ENCODE data around the gene NTRK1.

The NTRK1 gene

DNA sequence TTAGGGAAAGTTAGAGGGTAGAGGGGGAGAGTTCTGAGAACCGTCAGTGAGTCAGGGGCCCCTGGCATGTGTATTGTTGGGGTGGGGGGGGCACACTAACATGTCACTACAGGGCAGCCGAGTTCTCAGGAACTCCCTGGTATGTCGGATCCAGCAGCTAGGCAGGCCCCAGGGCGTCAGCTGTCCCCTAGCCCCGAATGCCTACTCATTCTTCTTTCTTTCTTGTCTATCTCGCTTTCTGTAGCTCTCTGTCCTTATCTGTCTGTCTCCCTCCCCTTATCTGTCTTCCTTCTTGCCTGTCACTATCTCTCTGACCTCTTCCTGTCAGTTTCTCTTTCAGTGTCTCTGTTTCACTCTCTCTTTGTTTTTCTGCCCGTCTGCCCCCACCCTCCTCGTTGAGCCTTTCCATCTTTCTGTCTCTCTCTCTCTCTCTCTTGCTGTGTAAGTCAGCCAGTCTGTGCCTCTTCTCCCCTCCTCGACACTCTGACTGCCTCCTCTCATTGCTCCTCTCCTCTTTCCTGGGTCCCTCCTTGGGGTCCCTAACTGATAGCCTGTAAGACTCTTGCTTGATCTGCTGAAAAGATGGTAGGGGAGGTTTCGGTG, 2.4 kb downstream of the NTRK1 start:
- Histone ChIP-seq H3F3A (ENCODE audit: insufficient read depth, low read length) (no peaks in the 10 kb centered on the region), H3K9me2 (ENCODE audit: low read depth, low read length) (no peaks in the 10 kb centered on the region), H3K36me3 (ENCODE audit: insufficient read depth, low read length) (no peaks in the 10 kb centered on the region), H3K4me3 (ENCODE audit: low read depth, low read length, poor library complexity, severe bottlenecking) (no peak overlapping the region), H3K4me1 (ENCODE audit: insufficient read depth, low read length, severe bottlenecking) (peaks cover 5% of the 10 kb centered on the region), H3K4me2 (ENCODE audit: low read length) (no peak overlapping the region), H3K27ac (ENCODE audit: low read depth, low read length, poor library complexity, severe bottlenecking) (no peak overlapping the region), H4K20me1 (ENCODE audit: insufficient read depth, low read length) (no peaks in the 10 kb centered on the region), H3K27me3 (ENCODE audit: insufficient read depth, low read length) (0 out of 2 replicates have a peak, but pooled peaks cover 10% of the 10 kb centered on the region), H3K79me2 (ENCODE audit: insufficient read depth, low read length) (no peaks in the 10 kb centered on the region), H3K9me3 (ENCODE audit: low read length) (no peaks in the 10 kb centered on the region), H2AFZ (ENCODE audit: low read length) (no peak overlapping the region), H3K9ac (ENCODE audit: low read length) (no peak overlapping the region)
- TF ChIP-seq, protein P1, sequence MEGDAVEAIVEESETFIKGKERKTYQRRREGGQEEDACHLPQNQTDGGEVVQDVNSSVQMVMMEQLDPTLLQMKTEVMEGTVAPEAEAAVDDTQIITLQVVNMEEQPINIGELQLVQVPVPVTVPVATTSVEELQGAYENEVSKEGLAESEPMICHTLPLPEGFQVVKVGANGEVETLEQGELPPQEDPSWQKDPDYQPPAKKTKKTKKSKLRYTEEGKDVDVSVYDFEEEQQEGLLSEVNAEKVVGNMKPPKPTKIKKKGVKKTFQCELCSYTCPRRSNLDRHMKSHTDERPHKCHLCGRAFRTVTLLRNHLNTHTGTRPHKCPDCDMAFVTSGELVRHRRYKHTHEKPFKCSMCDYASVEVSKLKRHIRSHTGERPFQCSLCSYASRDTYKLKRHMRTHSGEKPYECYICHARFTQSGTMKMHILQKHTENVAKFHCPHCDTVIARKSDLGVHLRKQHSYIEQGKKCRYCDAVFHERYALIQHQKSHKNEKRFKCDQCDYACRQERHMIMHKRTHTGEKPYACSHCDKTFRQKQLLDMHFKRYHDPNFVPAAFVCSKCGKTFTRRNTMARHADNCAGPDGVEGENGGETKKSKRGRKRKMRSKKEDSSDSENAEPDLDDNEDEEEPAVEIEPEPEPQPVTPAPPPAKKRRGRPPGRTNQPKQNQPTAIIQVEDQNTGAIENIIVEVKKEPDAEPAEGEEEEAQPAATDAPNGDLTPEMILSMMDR (IDR thresholded peaks at IDR 0.05; ENCODE audit: low read length) = no peak
- TF ChIP-seq EZH2 (IDR thresholded peaks at IDR 0.05; ENCODE audit: borderline replicate concordance, low read length) = no peak

DNA sequence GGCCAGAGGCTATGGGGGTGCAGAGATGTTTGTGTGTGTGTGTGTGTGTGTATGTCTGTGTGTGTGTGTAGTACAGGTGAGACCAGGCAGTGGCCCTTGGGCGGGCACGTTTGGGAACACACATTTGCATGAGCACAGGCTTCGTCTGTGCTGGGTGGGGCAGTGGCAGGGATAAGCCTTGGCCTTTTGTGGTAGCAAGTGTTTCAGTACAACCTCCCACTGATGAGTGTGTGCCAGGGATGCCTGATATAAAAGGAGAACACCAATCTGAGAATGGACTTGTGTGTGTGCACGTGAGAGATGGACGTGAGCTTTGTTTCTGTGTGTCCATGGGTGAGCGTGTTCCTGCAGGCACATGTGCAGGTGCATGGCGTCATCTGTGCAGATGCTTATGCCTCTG, 3.0 kb downstream of the NTRK1 start:
- 0 out of 2 replicates have a peak, but pooled peaks cover 10% of the 10 kb centered on the region for H3K27me3 ChIP-seq (ENCODE audit: insufficient read depth, low read length)
- no peaks in the 10 kb centered on the region for H3K9me3 ChIP-seq (ENCODE audit: low read length)
- no peak overlapping the region for H3K4me2 ChIP-seq (ENCODE audit: low read length)
- H3K9me2 ChIP-seq (ENCODE audit: low read depth, low read length) = no peaks in the 10 kb centered on the region
- H3K9ac ChIP-seq (ENCODE audit: low read length) = no peak overlapping the region
- no peak overlapping the region for H3K4me3 ChIP-seq (ENCODE audit: low read depth, low read length, poor library complexity, severe bottlenecking)
- H2AFZ ChIP-seq (ENCODE audit: low read length) = no peak overlapping the region
- H3K36me3 ChIP-seq (ENCODE audit: insufficient read depth, low read length) = no peaks in the 10 kb centered on the region
- peaks cover 5% of the 10 kb centered on the region for H3K4me1 ChIP-seq (ENCODE audit: insufficient read depth, low read length, severe bottlenecking)
- TF ChIP-seq, protein P1 (IDR thresholded peaks at IDR 0.05; ENCODE audit: low read length) = no peak
- TF ChIP-seq EZH2 (IDR thresholded peaks at IDR 0.05; ENCODE audit: borderline replicate concordance, low read length) = no peak
- no peaks in the 10 kb centered on the region for H3F3A ChIP-seq (ENCODE audit: insufficient read depth, low read length)
- H3K27ac ChIP-seq (ENCODE audit: low read depth, low read length, poor library complexity, severe bottlenecking) = no peak overlapping the region
- H3K79me2 ChIP-seq (ENCODE audit: insufficient read depth, low read length) = no peaks in the 10 kb centered on the region
- H4K20me1 ChIP-seq (ENCODE audit: insufficient read depth, low read length) = no peaks in the 10 kb centered on the region

DNA sequence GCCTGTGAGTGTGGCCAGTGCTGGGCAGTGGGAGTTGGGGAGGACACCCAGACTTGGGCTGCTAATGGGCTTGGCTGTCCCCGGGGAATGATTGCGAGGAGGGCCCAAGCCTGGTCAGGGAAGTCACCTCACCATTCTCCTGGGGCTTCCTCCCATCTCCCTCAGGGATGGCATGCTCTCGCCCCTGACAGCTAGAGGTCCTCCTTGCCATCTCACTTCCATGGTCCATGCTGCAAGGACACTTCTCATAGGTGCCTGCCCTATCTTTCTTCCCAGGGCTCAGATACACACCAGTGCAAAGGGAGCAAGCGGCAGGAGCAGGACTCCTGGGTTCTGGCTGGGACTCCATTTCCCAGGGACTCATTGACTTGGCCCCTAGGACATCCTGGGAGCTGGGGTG, 4.1 kb downstream of the NTRK1 start:
- Histone ChIP-seq H3F3A (ENCODE audit: insufficient read depth, low read length) (no peaks in the 10 kb centered on the region), H3K36me3 (ENCODE audit: insufficient read depth, low read length) (no peaks in the 10 kb centered on the region), H3K9me3 (ENCODE audit: low read length) (no peaks in the 10 kb centered on the region), H4K20me1 (ENCODE audit: insufficient read depth, low read length) (no peaks in the 10 kb centered on the region), H3K4me1 (ENCODE audit: insufficient read depth, low read length, severe bottlenecking) (peaks cover 5% of the 10 kb centered on the region), H3K9ac (ENCODE audit: low read length) (no peak overlapping the region), H3K4me3 (ENCODE audit: low read depth, low read length, poor library complexity, severe bottlenecking) (no peak overlapping the region), H3K79me2 (ENCODE audit: insufficient read depth, low read length) (no peaks in the 10 kb centered on the region), H3K27ac (ENCODE audit: low read depth, low read length, poor library complexity, severe bottlenecking) (no peak overlapping the region), H3K9me2 (ENCODE audit: low read depth, low read length) (no peaks in the 10 kb centered on the region), H3K4me2 (ENCODE audit: low read length) (no peak overlapping the region), H2AFZ (ENCODE audit: low read length) (no peak overlapping the region), H3K27me3 (ENCODE audit: insufficient read depth, low read length) (0 out of 2 replicates have a peak, but pooled peaks cover 10% of the 10 kb centered on the region)
- TF ChIP-seq EZH2 (IDR thresholded peaks at IDR 0.05; ENCODE audit: borderline replicate concordance, low read length) = no peak

DNA sequence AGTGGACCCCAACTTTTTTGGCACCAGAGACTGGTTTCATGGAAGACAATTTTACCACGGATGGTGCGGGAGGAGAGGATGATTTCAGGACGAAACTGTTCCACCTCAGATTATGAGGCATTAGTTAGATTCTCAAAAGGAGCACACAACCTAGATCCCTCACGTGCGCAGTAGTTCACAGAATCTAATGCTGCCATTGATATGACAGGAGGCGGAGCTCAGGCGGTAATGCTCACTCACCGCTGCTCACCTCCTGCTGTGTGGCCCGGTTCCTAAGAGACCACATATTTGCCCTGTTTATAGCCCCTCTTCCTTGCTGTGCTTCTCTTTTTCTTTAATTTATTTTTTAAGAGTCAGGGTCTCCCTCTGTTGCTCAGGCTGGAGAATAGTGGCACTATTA, 4.6 kb downstream of the NTRK1 start:
- peaks cover 3% of the 10 kb centered on the region for H3K4me1 ChIP-seq (ENCODE audit: insufficient read depth, low read length, severe bottlenecking)
- H3K27me3 ChIP-seq (ENCODE audit: insufficient read depth, low read length) = 0 out of 2 replicates have a peak, but pooled peaks cover 10% of the 10 kb centered on the region

More for the DNA sequence above, 4.6 kb downstream of the NTRK1 start:
- Histone ChIP-seq H3K9me2 (ENCODE audit: low read depth, low read length) (no peaks in the 10 kb centered on the region), H3K79me2 (ENCODE audit: insufficient read depth, low read length) (no peaks in the 10 kb centered on the region), H3F3A (ENCODE audit: insufficient read depth, low read length) (no peaks in the 10 kb centered on the region), H2AFZ (ENCODE audit: low read length) (no peak overlapping the region), H3K4me2 (ENCODE audit: low read length) (no peak overlapping the region), H3K9ac (ENCODE audit: low read length) (no peak overlapping the region), H3K9me3 (ENCODE audit: low read length) (no peaks in the 10 kb centered on the region), H3K27ac (ENCODE audit: low read depth, low read length, poor library complexity, severe bottlenecking) (no peak overlapping the region), H4K20me1 (ENCODE audit: insufficient read depth, low read length) (no peaks in the 10 kb centered on the region), H3K4me3 (ENCODE audit: low read depth, low read length, poor library complexity, severe bottlenecking) (no peak overlapping the region), H3K36me3 (ENCODE audit: insufficient read depth, low read length) (no peaks in the 10 kb centered on the region)
- TF ChIP-seq, protein P1 (IDR thresholded peaks at IDR 0.05; ENCODE audit: low read length) = no peak
- no peak for TF ChIP-seq EZH2 (IDR thresholded peaks at IDR 0.05; ENCODE audit: borderline replicate concordance, low read length)
